ENCODE data around the gene DRD3.

Gene DRD3

GRCh38 chr3:114218578-114219185 is 39.8 kb upstream of the DRD3 start:
- TF ChIP-seq ZFX (IDR thresholded peaks at IDR 0.05) (no peak), CTCF (conservative IDR thresholded peaks at IDR 0.05) (no peak)
- no peak overlapping the region for H3K27ac ChIP-seq

- no peak overlapping the region for H3K27ac ChIP-seq
- TF ChIP-seq ZFX (IDR thresholded peaks at IDR 0.05) (no peak), CTCF (conservative IDR thresholded peaks at IDR 0.05) (no peak)
Observed at GRCh38 chr3:114218006-114218405, 39.2 kb upstream of the DRD3 start.

GRCh38 chr3:114217266-114217665 is 38.4 kb upstream of the DRD3 start:
- no peak overlapping the region for H3K27ac ChIP-seq
- TF ChIP-seq ZFX (IDR thresholded peaks at IDR 0.05) (no peak), CTCF (conservative IDR thresholded peaks at IDR 0.05) (no peak)

- no peak overlapping the region for H3K27ac ChIP-seq
- TF ChIP-seq ZFX (IDR thresholded peaks at IDR 0.05) = no peak
- TF ChIP-seq CTCF (conservative IDR thresholded peaks at IDR 0.05) = no peak
Observed at GRCh38 chr3:114216186-114216970, 37.5 kb upstream of the DRD3 start.

DNA sequence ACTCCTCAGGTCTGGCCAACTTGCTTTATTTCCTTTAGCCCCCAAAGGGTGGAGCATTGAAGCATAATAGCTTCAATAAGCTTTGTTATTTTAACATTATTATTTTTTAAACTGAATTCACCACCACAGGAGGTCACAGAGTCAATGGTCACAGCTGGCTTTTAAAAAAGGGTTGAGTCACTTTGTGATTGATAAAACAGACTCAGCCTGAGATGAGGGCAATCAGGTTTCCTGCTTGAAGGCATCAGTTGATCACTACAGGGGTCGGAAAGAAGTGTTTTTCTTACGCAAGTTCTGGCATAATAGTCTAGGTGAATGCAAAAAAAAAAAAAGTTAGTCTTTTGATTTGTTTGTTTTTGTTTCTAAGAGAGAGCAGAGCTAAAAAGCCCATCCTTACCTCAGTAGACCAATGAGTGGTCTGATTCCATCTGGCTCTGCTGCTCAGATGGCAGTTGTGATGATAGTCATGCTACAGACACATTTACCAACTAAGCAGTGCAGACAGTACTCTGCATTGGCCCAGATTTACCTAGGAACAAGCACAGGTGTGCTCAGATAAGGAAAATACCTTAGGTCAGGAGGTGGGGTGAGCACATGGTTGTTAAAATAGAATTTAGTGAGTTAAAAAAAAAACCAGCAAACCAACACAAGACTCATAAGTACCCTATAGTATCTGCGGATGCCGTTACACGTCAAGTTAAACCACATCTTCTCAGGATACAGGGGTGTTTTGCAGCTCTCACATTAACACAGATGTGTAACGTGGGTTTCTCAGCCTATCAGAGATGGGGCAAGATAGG is 35.9 kb upstream of the DRD3 start:
- H3K27ac ChIP-seq = no peak overlapping the region
- TF ChIP-seq ZFX (IDR thresholded peaks at IDR 0.05) (no peak), CTCF (conservative IDR thresholded peaks at IDR 0.05) (no peak)

DNA sequence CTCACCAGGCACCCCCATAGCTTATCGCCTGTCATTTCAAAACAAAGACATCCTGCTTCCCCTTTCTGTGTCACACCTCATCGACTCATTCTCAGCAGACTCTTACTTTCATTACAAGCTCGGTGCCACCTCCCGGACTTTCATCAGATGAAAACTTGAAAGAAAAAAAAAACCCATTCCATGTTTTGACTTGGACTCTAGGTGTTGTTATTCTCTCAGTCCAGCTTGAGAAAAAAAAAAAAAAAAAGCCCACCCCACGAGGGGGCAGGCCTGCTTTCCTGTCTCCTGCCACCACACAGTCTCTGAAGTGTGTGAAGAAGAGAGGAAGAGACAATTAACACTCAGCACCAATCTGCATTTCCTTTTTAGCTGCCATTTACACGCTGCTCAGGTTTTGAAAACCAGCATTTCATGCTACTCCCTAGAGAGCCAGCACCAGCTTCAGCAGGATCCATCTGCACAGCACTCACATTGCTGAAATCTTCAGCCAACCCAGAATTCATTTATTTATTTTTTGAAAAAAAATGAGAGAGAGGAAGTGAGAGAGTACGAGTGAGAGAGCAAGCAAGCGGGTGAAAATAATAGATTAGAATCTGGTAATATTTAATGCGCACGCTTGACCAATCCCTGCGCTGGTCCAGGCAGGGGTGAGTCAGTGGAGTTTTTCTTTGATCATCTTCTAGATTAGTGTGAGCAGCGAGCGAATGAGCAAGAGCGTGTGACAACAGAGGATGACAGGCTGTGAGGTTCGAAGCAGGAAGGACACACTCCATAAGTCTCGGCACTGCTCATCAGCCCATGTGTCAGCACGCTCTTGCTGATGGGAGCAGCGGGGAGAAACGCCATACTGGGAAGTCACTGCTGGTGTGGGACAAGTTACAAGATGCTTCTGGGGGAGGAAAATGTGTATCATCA is 35.0 kb upstream of the DRD3 start:
- H3K27ac ChIP-seq = no peak overlapping the region
- no peak for TF ChIP-seq ZFX (IDR thresholded peaks at IDR 0.05)
- no peak for TF ChIP-seq CTCF (conservative IDR thresholded peaks at IDR 0.05)
